ENCODE results near the gene PHYKPL. TPM values are rescaled to one million over a fixed set of nuclear protein-coding genes. Genes with fewer than 3 reads are reported as not detected.
A peak's percentile ranks its signal among the peaks of the same experiment; 100 is the strongest.
"Not testable (repeated sequence)": the region's sequence is repeated elsewhere in the genome, so short reads cannot be mapped to it uniquely, and the experiment has no call there.

Gene PHYKPL
- total RNA-seq, 1 donor from 2014 or later: 29.2 TPM

GRCh38 chr5:178201221-178201926 is 31.2 kb downstream of the PHYKPL start:
- no peak for TF ChIP-seq CTCF (IDR thresholded peaks at IDR 0.05; ENCODE audit: insufficient read depth, low read length, severe bottlenecking)
- FAIRE-seq (no peak), DNase-seq (ENCODE audit: low read depth) (peak; percentile 49)
- Histone ChIP-seq H3K27me3 (ENCODE audit: control insufficient read depth, insufficient read depth, low read length) (no peaks in the 10 kb centered on the region), H3K4me3 (ENCODE audit: low read depth, low read length) (no peak overlapping the region), H3K36me3 (ENCODE audit: control insufficient read depth, insufficient read depth, low read length) (peaks cover 3% of the 10 kb centered on the region)

- H3K4me3 ChIP-seq (ENCODE audit: low read depth, low read length): no peak overlapping the region
- peaks cover 1% of the 10 kb centered on the region for H3K27me3 ChIP-seq (ENCODE audit: control insufficient read depth, insufficient read depth, low read length)
- TF ChIP-seq CTCF (IDR thresholded peaks at IDR 0.05; ENCODE audit: insufficient read depth, low read length, severe bottlenecking): no peak
- FAIRE-seq: no peak
- no peaks in the 10 kb centered on the region for H3K36me3 ChIP-seq (ENCODE audit: control insufficient read depth, insufficient read depth, low read length)
- DNase-seq (ENCODE audit: low read depth): peak; percentile 89
These were observed 32.8 kb downstream of the PHYKPL start for GRCh38 chr5:178199581-178200434.

- no peak for DNase-seq (ENCODE audit: low read depth)
- TF ChIP-seq CTCF (IDR thresholded peaks at IDR 0.05; ENCODE audit: insufficient read depth, low read length, severe bottlenecking): no peak
- no peak overlapping the region for H3K4me3 ChIP-seq (ENCODE audit: low read depth, low read length)
- no peak for FAIRE-seq
- H3K36me3 ChIP-seq (ENCODE audit: control insufficient read depth, insufficient read depth, low read length): no peaks in the 10 kb centered on the region
- H3K27me3 ChIP-seq (ENCODE audit: control insufficient read depth, insufficient read depth, low read length): peaks cover 7% of the 10 kb centered on the region
These were observed 33.9 kb downstream of the PHYKPL start for GRCh38 chr5:178198706-178199105.

- not testable (repeated sequence) for H3K27me3 ChIP-seq (ENCODE audit: control insufficient read depth, insufficient read depth, low read length); H3K4me3 ChIP-seq (ENCODE audit: low read depth, low read length); FAIRE-seq; H3K36me3 ChIP-seq (ENCODE audit: control insufficient read depth, insufficient read depth, low read length); DNase-seq (ENCODE audit: low read depth)
These were observed 34.5 kb downstream of the PHYKPL start for GRCh38 chr5:178198151-178198550.

GRCh38 chr5:178196986-178197385 is 35.6 kb downstream of the PHYKPL start:
- FAIRE-seq: peak; percentile 58
- no peaks in the 10 kb centered on the region for H3K36me3 ChIP-seq (ENCODE audit: control insufficient read depth, insufficient read depth, low read length)
- peaks cover 7% of the 10 kb centered on the region for H3K27me3 ChIP-seq (ENCODE audit: control insufficient read depth, insufficient read depth, low read length)
- DNase-seq (ENCODE audit: low read depth): no peak
- peak; percentile 33 for TF ChIP-seq CTCF (IDR thresholded peaks at IDR 0.05; ENCODE audit: insufficient read depth, low read length, severe bottlenecking)
- H3K4me3 ChIP-seq (ENCODE audit: low read depth, low read length): no peak overlapping the region

GRCh38 chr5:178196281-178196812 is 36.3 kb downstream of the PHYKPL start:
- no peaks in the 10 kb centered on the region for H3K36me3 ChIP-seq (ENCODE audit: control insufficient read depth, insufficient read depth, low read length)
- TF ChIP-seq CTCF (IDR thresholded peaks at IDR 0.05; ENCODE audit: insufficient read depth, low read length, severe bottlenecking): no peak
- DNase-seq (ENCODE audit: low read depth) (no peak), FAIRE-seq (peak; percentile 28)
- H3K27me3 ChIP-seq (ENCODE audit: control insufficient read depth, insufficient read depth, low read length): peaks cover 7% of the 10 kb centered on the region
- no peak overlapping the region for H3K4me3 ChIP-seq (ENCODE audit: low read depth, low read length)
